Mesothelial cell of epicardium (in vitro differentiated cells): ENCODE measurements around the gene DFFA. TPM values are rescaled to one million over a fixed set of nuclear protein-coding genes. Genes with fewer than 3 reads are reported as not detected.
A peak's percentile ranks its signal among the peaks of the same experiment; 100 is the strongest.

Source experiments
- DNase-seq, 2 experiments: peaks; one replicate each; pipeline ENCODE4 v3.0.0; 2021; ENCODE audit warnings: low spot score in 2 of 2; ENCODE audit not compliant: unreplicated experiment in 2 of 2
- H3K27ac Mint-ChIP-seq: 2 replicates; pipeline ENCODE4 v1.8.0; 2021; ENCODE audit warnings: mixed read lengths
- H3K27me3 Mint-ChIP-seq: 2 replicates; pipeline ENCODE4 v1.8.0; 2021; ENCODE audit warnings: low read depth, mixed read lengths
- H3K36me3 Mint-ChIP-seq: 2 replicates; pipeline ENCODE4 v1.8.0; 2021; ENCODE audit warnings: mixed read lengths
- H3K4me1 Mint-ChIP-seq: 2 replicates; pipeline ENCODE4 v1.8.0; 2021; ENCODE audit warnings: mixed read lengths
- H3K4me3 Mint-ChIP-seq: 2 replicates; pipeline ENCODE4 v1.8.0; 2021; ENCODE audit warnings: mild to moderate bottlenecking, moderate library complexity, mixed read lengths
- H3K9me3 Mint-ChIP-seq: 2 replicates; pipeline ENCODE4 v1.8.0; 2021; ENCODE audit warnings: mixed read lengths
- CTCF ChIP-seq: fragments of 200-600 bp; sonication (generic); IDR thresholded peaks from one replicate; pipeline ENCODE4 v1.5.0; 2021; ENCODE audit warnings: antibody characterized with exemption; ENCODE audit not compliant: unreplicated experiment
- total RNA-seq: library from RNA; stranded (reverse); gene quantifications from 3 replicates; pipeline ENCODE4 v1.2.1, GENCODE V29; 2021

Gene DFFA
- total RNA-seq, 1 donor from 2014 or later = 51.4 TPM

- DNase-seq = no peak
- no peak for TF ChIP-seq CTCF
- Mint-ChIP-seq H3K27me3 (no peaks in the 10 kb centered on the region), H3K27ac (no peak overlapping the region), H3K4me1 (peaks cover 54% of the 10 kb centered on the region), H3K9me3 (no peaks in the 10 kb centered on the region), H3K4me3 (no peak overlapping the region), H3K36me3 (no peaks in the 10 kb centered on the region)
Observed at GRCh38 chr1:10513199-10513598, 40.9 kb upstream of the DFFA start.

- Mint-ChIP-seq H3K4me1 (peaks cover 51% of the 10 kb centered on the region), H3K4me3 (no peak overlapping the region), H3K27ac (no peak overlapping the region), H3K36me3 (no peaks in the 10 kb centered on the region), H3K27me3 (no peaks in the 10 kb centered on the region), H3K9me3 (no peaks in the 10 kb centered on the region)
- no peak for DNase-seq
- no peak for TF ChIP-seq CTCF
Observed at GRCh38 chr1:10511494-10511885, 39.2 kb upstream of the DFFA start.

- H3K27me3 Mint-ChIP-seq = no peaks in the 10 kb centered on the region
- H3K27ac Mint-ChIP-seq = peak overlapping the region; percentile 27
- H3K36me3 Mint-ChIP-seq = no peaks in the 10 kb centered on the region
- no peak for TF ChIP-seq CTCF
- peaks cover 47% of the 10 kb centered on the region for H3K4me1 Mint-ChIP-seq
- DNase-seq = no peak
- no peaks in the 10 kb centered on the region for H3K9me3 Mint-ChIP-seq
- no peak overlapping the region for H3K4me3 Mint-ChIP-seq
Observed at GRCh38 chr1:10510520-10511493, 38.5 kb upstream of the DFFA start.

- no peaks in the 10 kb centered on the region for H3K36me3 Mint-ChIP-seq
- no peak for TF ChIP-seq CTCF
- no peaks in the 10 kb centered on the region for H3K9me3 Mint-ChIP-seq
- no peak overlapping the region for H3K27ac Mint-ChIP-seq
- no peaks in the 10 kb centered on the region for H3K27me3 Mint-ChIP-seq
- peaks cover 42% of the 10 kb centered on the region for H3K4me1 Mint-ChIP-seq
- no peak for DNase-seq
- no peak overlapping the region for H3K4me3 Mint-ChIP-seq
Observed at GRCh38 chr1:10509809-10510509, 37.6 kb upstream of the DFFA start.

- no peak overlapping the region for H3K27ac Mint-ChIP-seq
- no peaks in the 10 kb centered on the region for H3K9me3 Mint-ChIP-seq
- peaks cover 45% of the 10 kb centered on the region for H3K4me1 Mint-ChIP-seq
- H3K36me3 Mint-ChIP-seq = no peaks in the 10 kb centered on the region
- TF ChIP-seq CTCF = no peak
- H3K27me3 Mint-ChIP-seq = no peaks in the 10 kb centered on the region
- H3K4me3 Mint-ChIP-seq = no peak overlapping the region
- DNase-seq = no peak
Observed at GRCh38 chr1:10508511-10508951, 36.2 kb upstream of the DFFA start.
